Lower lobe of right lung (tissue), 2 donors: ENCODE data around the gene DCDC1. TPM values are rescaled to one million over a fixed set of nuclear protein-coding genes. Genes with fewer than 3 reads are reported as not detected.

Experiments
- ATAC-seq, 2 donors: fragments of 200-7000 bp; cut with Tn5 transposase; one replicate each; pipeline ENCODE4 v1.9.1; 2020 to 2022; ENCODE audit warnings: mild to moderate bottlenecking in 2 of 2, moderate library complexity in 2 of 2
- DNase-seq: peaks from one replicate; pipeline ENCODE4 v3.0.0-alpha.2; 2020
- H3K27ac ChIP-seq: fragments of 200-600 bp; one replicate; pipeline ENCODE4 v1.8.0; 2022
- H3K27me3 ChIP-seq: fragments of 200-600 bp; one replicate; pipeline ENCODE4 v1.8.0; 2022; ENCODE audit warnings: low read depth
- H3K36me3 ChIP-seq: fragments of 200-600 bp; one replicate; pipeline ENCODE4 v1.8.0; 2022; ENCODE audit warnings: mild to moderate bottlenecking
- H3K4me1 ChIP-seq: fragments of 200-600 bp; one replicate; pipeline ENCODE4 v1.8.0; 2022
- H3K4me3 ChIP-seq: fragments of 200-600 bp; one replicate; pipeline ENCODE4 v1.8.0; 2022; ENCODE audit warnings: mild to moderate bottlenecking
- H3K9me3 ChIP-seq: fragments of 200-600 bp; one replicate; pipeline ENCODE4 v1.8.0; 2022
- intact Hi-C: fragments of 100-400 bp; cut with DNase I; formaldehyde crosslinking; loops from one replicate; pipeline ENCODE4 v1.11.0; 2022
- total RNA-seq: library from RNA; stranded (reverse); fragmentation: NEBNext Ultra II Directional; extraction: Animal tissue kit (Norgen Biotek cat#: 25700); gene quantifications from one replicate; pipeline ENCODE4 v1.2.1, GENCODE V29; 2021
- TF ChIP-seq, protein P1 (sequence below): fragments of 200-600 bp; IDR thresholded peaks from one replicate; pipeline ENCODE4 v1.8.0; 2022; ENCODE audit warnings: antibody characterized with exemption, mild to moderate bottlenecking
- donor health status: DM: no; HTN: yes; CAD: no; lungs with severe emphysema.

DCDC1 gene
- total RNA-seq, 1 donor from 2014 or later = 4.1 TPM

DNA sequence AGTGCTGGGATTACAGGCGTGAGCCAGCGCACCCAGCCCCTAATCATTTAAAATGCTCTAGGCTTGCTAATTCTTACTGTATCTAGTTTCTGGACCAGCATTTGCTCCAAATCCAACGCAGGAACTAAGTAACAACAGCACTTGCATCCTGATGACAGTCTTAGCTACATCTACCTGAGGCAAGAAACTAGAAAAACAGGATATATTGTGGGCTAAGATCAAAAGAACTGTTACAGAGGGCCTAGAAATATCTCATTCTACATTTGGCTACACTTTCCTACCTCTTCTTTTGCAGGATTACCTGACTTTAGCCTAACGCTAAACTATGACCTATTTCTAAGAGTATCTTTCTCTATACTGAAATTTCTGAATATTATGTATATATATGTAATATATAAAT, 7.8 kb downstream of the DCDC1 start:
- Histone ChIP-seq H3K4me1 (no peaks in the 10 kb centered on the region), H3K36me3 (no peaks in the 10 kb centered on the region), H3K27ac (no peak overlapping the region), H3K4me3 (no peak overlapping the region), H3K27me3 (no peaks in the 10 kb centered on the region), H3K9me3 (no peaks in the 10 kb centered on the region)
- intact Hi-C loops = no loop called here
- DNase-seq (no peak), ATAC-seq (no peak)
- TF ChIP-seq, protein P1, sequence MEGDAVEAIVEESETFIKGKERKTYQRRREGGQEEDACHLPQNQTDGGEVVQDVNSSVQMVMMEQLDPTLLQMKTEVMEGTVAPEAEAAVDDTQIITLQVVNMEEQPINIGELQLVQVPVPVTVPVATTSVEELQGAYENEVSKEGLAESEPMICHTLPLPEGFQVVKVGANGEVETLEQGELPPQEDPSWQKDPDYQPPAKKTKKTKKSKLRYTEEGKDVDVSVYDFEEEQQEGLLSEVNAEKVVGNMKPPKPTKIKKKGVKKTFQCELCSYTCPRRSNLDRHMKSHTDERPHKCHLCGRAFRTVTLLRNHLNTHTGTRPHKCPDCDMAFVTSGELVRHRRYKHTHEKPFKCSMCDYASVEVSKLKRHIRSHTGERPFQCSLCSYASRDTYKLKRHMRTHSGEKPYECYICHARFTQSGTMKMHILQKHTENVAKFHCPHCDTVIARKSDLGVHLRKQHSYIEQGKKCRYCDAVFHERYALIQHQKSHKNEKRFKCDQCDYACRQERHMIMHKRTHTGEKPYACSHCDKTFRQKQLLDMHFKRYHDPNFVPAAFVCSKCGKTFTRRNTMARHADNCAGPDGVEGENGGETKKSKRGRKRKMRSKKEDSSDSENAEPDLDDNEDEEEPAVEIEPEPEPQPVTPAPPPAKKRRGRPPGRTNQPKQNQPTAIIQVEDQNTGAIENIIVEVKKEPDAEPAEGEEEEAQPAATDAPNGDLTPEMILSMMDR = no peak

DNA sequence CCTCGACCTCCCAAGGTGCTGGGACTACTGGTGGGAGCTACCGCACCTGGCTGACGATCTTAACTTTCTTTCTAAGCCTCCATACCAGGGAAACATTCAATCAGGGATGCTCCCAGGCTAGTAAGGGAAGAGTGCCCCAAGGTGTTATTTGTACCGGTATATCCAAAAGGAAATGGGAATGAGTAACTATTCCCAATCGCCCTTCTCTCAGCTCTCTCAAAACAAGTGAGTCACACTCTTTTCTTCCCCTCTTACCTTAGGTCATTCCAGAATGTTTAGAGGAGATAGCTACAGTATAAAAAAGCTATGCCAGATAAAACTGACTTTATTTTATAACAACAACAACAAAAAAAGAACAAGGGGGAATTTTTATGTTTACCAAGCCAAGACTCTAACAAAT, 13.7 kb downstream of the DCDC1 start:
- H3K4me3 ChIP-seq = no peak overlapping the region
- no peaks in the 10 kb centered on the region for H3K27me3 ChIP-seq
- H3K9me3 ChIP-seq = no peaks in the 10 kb centered on the region
- H3K27ac ChIP-seq = no peak overlapping the region
- H3K36me3 ChIP-seq = no peaks in the 10 kb centered on the region
- intact Hi-C loops = no loop called here
- ATAC-seq (no peak), DNase-seq (no peak)
- H3K4me1 ChIP-seq = no peaks in the 10 kb centered on the region
- TF ChIP-seq, protein P1 = no peak

DNA sequence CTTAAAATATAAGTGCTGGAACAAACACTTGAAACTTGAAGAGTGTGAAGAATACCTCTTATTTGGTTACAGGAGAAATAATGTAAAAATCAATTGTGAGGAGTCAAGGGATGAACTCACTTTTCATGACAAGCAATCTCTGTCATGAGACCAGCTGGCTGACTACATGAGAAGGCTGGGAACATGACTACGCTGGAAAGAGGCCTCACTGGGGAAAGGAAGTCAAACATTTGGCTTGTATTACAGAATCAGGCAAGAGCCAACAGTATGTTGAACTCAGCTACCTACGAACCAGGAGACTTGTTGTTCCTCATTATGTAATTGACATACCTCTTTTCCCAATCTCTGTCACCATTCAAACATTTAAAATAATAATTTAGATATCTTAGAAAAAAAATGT, 14.4 kb downstream of the DCDC1 start:
- ATAC-seq = peak in 1 of 2 donors; percentile 52
- TF ChIP-seq, protein P1 = no peak
- DNase-seq = no peak
- peaks cover under 1% of the 10 kb centered on the region for H3K27me3 ChIP-seq
- H3K36me3 ChIP-seq = no peaks in the 10 kb centered on the region
- H3K4me1 ChIP-seq = no peaks in the 10 kb centered on the region
- no peak overlapping the region for H3K4me3 ChIP-seq
- no peak overlapping the region for H3K27ac ChIP-seq
- H3K9me3 ChIP-seq = no peaks in the 10 kb centered on the region
- intact Hi-C loops = no loop called here

DNA sequence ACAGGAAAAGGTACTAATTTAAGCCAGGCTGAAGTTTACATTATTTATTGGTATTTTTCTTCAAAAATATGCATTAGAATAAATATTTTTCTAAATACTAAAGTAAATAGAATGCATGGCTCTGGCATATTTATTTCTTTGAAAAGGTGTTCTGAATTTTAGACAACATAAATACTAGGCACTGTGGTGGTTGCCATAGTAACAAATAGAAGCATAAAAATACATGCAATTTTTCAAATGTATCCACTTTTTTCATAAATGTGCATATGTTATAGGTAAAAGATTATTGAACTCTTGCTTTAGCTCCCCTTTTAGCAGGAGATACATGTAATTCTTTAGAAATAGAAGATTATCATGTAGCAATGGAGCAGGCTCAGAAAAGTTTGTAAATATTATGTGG, 18.4 kb downstream of the DCDC1 start:
- Histone ChIP-seq H3K4me3 (no peak overlapping the region), H3K27ac (no peak overlapping the region), H3K4me1 (no peaks in the 10 kb centered on the region), H3K36me3 (no peaks in the 10 kb centered on the region), H3K27me3 (peaks cover 11% of the 10 kb centered on the region), H3K9me3 (no peaks in the 10 kb centered on the region)
- DNase-seq = no peak
- no peak for ATAC-seq
- TF ChIP-seq, protein P1 = no peak
- intact Hi-C loops = no loop called here

DNA sequence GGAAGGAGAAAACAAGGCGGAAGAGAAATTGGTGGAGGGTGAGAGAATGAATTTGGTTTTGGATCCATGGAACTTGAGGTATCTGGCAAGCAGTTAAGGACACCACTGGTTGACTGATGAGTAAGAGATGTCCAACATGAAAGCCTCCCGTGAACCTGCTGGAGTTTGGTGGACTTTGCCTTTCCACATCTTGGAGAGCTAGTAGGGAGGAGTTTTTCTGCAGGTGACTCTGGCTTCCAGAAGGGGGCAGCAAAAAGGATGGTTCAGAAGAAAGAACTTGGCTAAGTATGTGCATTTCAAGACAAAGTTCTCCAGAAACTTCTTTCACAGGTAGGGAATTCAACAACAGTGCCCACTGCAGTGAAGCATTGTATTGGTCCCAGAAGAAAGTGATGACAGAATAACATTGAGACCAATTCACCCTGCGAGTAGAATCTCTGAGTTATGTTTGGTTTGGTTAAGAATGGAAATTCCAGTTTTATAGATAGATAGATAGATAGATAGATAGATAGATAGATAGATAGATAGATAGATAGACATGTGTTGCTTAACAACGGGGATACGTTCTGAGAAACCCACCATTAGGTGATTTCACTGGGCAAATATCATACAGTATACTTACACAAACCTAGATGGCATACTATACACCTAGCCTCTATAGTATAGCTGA, 28.5 kb downstream of the DCDC1 start:
- TF ChIP-seq, protein P1 = peak; percentile 47
- H3K4me3 ChIP-seq = no peak overlapping the region
- H3K27me3 ChIP-seq = no peaks in the 10 kb centered on the region
- no peaks in the 10 kb centered on the region for H3K9me3 ChIP-seq
- intact Hi-C loops = no loop called here
- DNase-seq (no peak), ATAC-seq (no peak)
- H3K36me3 ChIP-seq = no peaks in the 10 kb centered on the region
- H3K27ac ChIP-seq = no peak overlapping the region
- no peaks in the 10 kb centered on the region for H3K4me1 ChIP-seq
